HEK293T (cell line): ENCODE data around the gene MSTN.

Experiments
- CTCF ChIA-PET: fragments of 350-600 bp; formaldehyde crosslinking; extraction: SDS; loops from one replicate; lab custom pipeline; 2021; ENCODE audit warnings: antibody characterized with exemption, inconsistent platforms; lab: Yijun Ruan, JAX
- POLR2A ChIA-PET: fragments of 350-600 bp; formaldehyde crosslinking; extraction: SDS; loops from one replicate; lab custom pipeline; 2020; ENCODE audit warnings: antibody characterized with exemption, inconsistent platforms; lab: Yijun Ruan, JAX
- DNase-seq: peaks from one replicate; pipeline ENCODE4 v3.0.0; 2012; ENCODE audit warnings: mixed read lengths; ENCODE audit errors: extremely low spot score
- ARNT ChIP-seq: fragments of 450-650 bp; IDR thresholded peaks from 2 replicates; pipeline ENCODE4 v1.6.1; 2017; ENCODE audit warnings: mild to moderate bottlenecking
- BHLHE40 ChIP-seq: fragments of 450-650 bp; IDR thresholded peaks from 2 replicates; pipeline ENCODE4 v1.6.1; 2016; ENCODE audit warnings: mild to moderate bottlenecking, moderate library complexity, borderline replicate concordance
- CTBP1 ChIP-seq: fragments of 450-650 bp; IDR thresholded peaks from 2 replicates; pipeline ENCODE4 v1.6.1; 2016; ENCODE audit warnings: borderline replicate concordance
- ELF4 ChIP-seq: fragments of 450-650 bp; IDR thresholded peaks from 2 replicates; pipeline ENCODE4 v1.6.1; 2017; ENCODE audit warnings: antibody characterized with exemption
- FOXA1 ChIP-seq: fragments of 450-650 bp; IDR thresholded peaks from 2 replicates; pipeline ENCODE4 v1.6.1; 2016; ENCODE audit warnings: mild to moderate bottlenecking
- FOXK2 ChIP-seq: fragments of 450-650 bp; IDR thresholded peaks from 2 replicates; pipeline ENCODE4 v1.6.1; 2016; ENCODE audit warnings: mild to moderate bottlenecking
- FOXM1 ChIP-seq: fragments of 450-650 bp; IDR thresholded peaks from 2 replicates; pipeline ENCODE4 v1.6.1; 2017; ENCODE audit warnings: mild to moderate bottlenecking, borderline replicate concordance
- HDGF ChIP-seq: fragments of 450-650 bp; IDR thresholded peaks from 2 replicates; pipeline ENCODE4 v1.6.1; 2017; ENCODE audit warnings: antibody characterized with exemption, borderline replicate concordance
- L3MBTL2 ChIP-seq: fragments of 450-650 bp; conservative IDR thresholded peaks from 2 replicates; pipeline ENCODE4 v1.6.1; 2016; ENCODE audit warnings: mild to moderate bottlenecking
- LEF1 ChIP-seq: fragments of 450-650 bp; IDR thresholded peaks from 2 replicates; pipeline ENCODE4 v1.6.1; 2017; ENCODE audit warnings: mild to moderate bottlenecking, borderline replicate concordance
- NFRKB ChIP-seq: fragments of 450-650 bp; IDR thresholded peaks from 2 replicates; pipeline ENCODE4 v1.6.1; 2016; ENCODE audit warnings: mild to moderate bottlenecking, moderate library complexity
- PKNOX1 ChIP-seq: fragments of 450-650 bp; IDR thresholded peaks from 2 replicates; pipeline ENCODE4 v1.6.1; 2016
- SP1 ChIP-seq: fragments of 450-650 bp; IDR thresholded peaks from 2 replicates; pipeline ENCODE4 v1.6.1; 2017
- SUZ12 ChIP-seq: fragments of 450-650 bp; IDR thresholded peaks from 2 replicates; pipeline ENCODE4 v1.6.1; 2016; ENCODE audit warnings: mild to moderate bottlenecking
- TARDBP ChIP-seq: fragments of 450-650 bp; IDR thresholded peaks from 2 replicates; pipeline ENCODE4 v1.6.1; 2016
- ZNF384 ChIP-seq: fragments of 450-650 bp; IDR thresholded peaks from 2 replicates; pipeline ENCODE4 v1.6.1; 2016

Gene MSTN

GRCh38 chr2:190090148-190090547, 27.6 kb upstream of the MSTN start:
- CTCF ChIA-PET: interaction anchor here (0.7 kb wide), 1 partner anchor 90 kb away, joined by 3 read pairs; no protein-coding TSS in a partner anchor
- POLR2A ChIA-PET: no interaction called here
- no peak for DNase-seq
- TF ChIP-seq SP1: no peak
- TF ChIP-seq BHLHE40: no peak
- TF ChIP-seq L3MBTL2: no peak
- TF ChIP-seq FOXA1: no peak
- TF ChIP-seq PKNOX1: no peak
- no peak for TF ChIP-seq ARNT

- ChIA-PET CTCF (interaction anchor here (0.5 to 1.6 kb wide), 9 partner anchors 8 to 938 kb away, joined by 3 to 7 read pairs (median 3); partner anchors contain the start of gene HIBCH), POLR2A (no interaction called here)
- peak; percentile 51 for DNase-seq
- TF ChIP-seq NFRKB: no peak
- no peak for TF ChIP-seq CTBP1
- no peak for TF ChIP-seq HDGF
- TF ChIP-seq LEF1: no peak
- no peak for TF ChIP-seq PKNOX1
- no peak for TF ChIP-seq L3MBTL2
- TF ChIP-seq TARDBP: no peak
- TF ChIP-seq ARNT: no peak
- no peak for TF ChIP-seq SUZ12
- TF ChIP-seq ZNF384: no peak
- no peak for TF ChIP-seq BHLHE40
- TF ChIP-seq SP1: no peak
- TF ChIP-seq FOXM1: no peak
- no peak for TF ChIP-seq ELF4
- no peak for TF ChIP-seq FOXK2
- TF ChIP-seq FOXA1: no peak
These were observed 26.4 kb upstream of the MSTN start for GRCh38 chr2:190088917-190089316.

GRCh38 chr2:190084704-190085103, 22.2 kb upstream of the MSTN start:
- POLR2A ChIA-PET: no interaction called here
- TF ChIP-seq ELF4 (no peak), NFRKB (no peak), FOXA1 (no peak), SUZ12 (no peak), FOXK2 (no peak), CTBP1 (no peak), SP1 (no peak), ARNT (no peak), BHLHE40 (no peak), TARDBP (no peak), HDGF (no peak), LEF1 (no peak), FOXM1 (no peak), ZNF384 (no peak), PKNOX1 (no peak), L3MBTL2 (no peak)
- DNase-seq: no peak
- CTCF ChIA-PET: interaction anchor here (0.6 kb wide), 1 partner anchor 404 kb away, joined by 4 read pairs; no protein-coding TSS in a partner anchor

- CTCF ChIA-PET: interaction anchor here (0.7 kb wide), 1 partner anchor 98 kb away, joined by 3 read pairs; a partner anchor contains a TSS
- TF ChIP-seq TARDBP (no peak), BHLHE40 (no peak), CTBP1 (no peak), SP1 (no peak), FOXK2 (no peak), ZNF384 (no peak), NFRKB (no peak), ELF4 (no peak)
- POLR2A ChIA-PET: no interaction called here
- no peak for DNase-seq
These were observed 19.6 kb upstream of the MSTN start for GRCh38 chr2:190082118-190082517.

GRCh38 chr2:190080527-190081049, 18.1 kb upstream of the MSTN start:
- TF ChIP-seq ARNT (no peak), CTBP1 (no peak), ELF4 (no peak), FOXA1 (no peak), NFRKB (no peak), TARDBP (no peak), SP1 (no peak), PKNOX1 (no peak), LEF1 (no peak), L3MBTL2 (no peak), BHLHE40 (no peak), SUZ12 (no peak), HDGF (no peak), FOXK2 (no peak), ZNF384 (no peak), FOXM1 (no peak)
- ChIA-PET CTCF (interaction anchor here (1.0 kb wide), 1 partner anchor 8 kb away, joined by 3 read pairs; no protein-coding TSS in a partner anchor), POLR2A (no interaction called here)
- no peak for DNase-seq
